Measurements from ENCODE around the gene COA1.

Gene COA1

GRCh38 chr7:43767311-43767710 is 38.0 kb upstream of the COA1 start:
- H3K4me2 ChIP-seq (ENCODE audit: low read length) = no peak overlapping the region
- no peaks in the 10 kb centered on the region for H3K9me3 ChIP-seq (ENCODE audit: control insufficient read depth, low read length)
- no peak overlapping the region for H3K4me3 ChIP-seq (ENCODE audit: low read depth, low read length)
- no peaks in the 10 kb centered on the region for H3K27me3 ChIP-seq (ENCODE audit: control insufficient read depth, insufficient read depth, low read length)
- peaks cover 36% of the 10 kb centered on the region for H3K79me2 ChIP-seq
- H3K4me1 ChIP-seq = peaks cover 14% of the 10 kb centered on the region
- no peak overlapping the region for H2AFZ ChIP-seq
- no peaks in the 10 kb centered on the region for H3K36me3 ChIP-seq (ENCODE audit: control insufficient read depth, insufficient read depth, low read length)
- TF ChIP-seq, protein P1, sequence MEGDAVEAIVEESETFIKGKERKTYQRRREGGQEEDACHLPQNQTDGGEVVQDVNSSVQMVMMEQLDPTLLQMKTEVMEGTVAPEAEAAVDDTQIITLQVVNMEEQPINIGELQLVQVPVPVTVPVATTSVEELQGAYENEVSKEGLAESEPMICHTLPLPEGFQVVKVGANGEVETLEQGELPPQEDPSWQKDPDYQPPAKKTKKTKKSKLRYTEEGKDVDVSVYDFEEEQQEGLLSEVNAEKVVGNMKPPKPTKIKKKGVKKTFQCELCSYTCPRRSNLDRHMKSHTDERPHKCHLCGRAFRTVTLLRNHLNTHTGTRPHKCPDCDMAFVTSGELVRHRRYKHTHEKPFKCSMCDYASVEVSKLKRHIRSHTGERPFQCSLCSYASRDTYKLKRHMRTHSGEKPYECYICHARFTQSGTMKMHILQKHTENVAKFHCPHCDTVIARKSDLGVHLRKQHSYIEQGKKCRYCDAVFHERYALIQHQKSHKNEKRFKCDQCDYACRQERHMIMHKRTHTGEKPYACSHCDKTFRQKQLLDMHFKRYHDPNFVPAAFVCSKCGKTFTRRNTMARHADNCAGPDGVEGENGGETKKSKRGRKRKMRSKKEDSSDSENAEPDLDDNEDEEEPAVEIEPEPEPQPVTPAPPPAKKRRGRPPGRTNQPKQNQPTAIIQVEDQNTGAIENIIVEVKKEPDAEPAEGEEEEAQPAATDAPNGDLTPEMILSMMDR (IDR thresholded peaks at IDR 0.05) = no peak
- no peak overlapping the region for H3K27ac ChIP-seq
- H3K9ac ChIP-seq = no peak overlapping the region

DNA sequence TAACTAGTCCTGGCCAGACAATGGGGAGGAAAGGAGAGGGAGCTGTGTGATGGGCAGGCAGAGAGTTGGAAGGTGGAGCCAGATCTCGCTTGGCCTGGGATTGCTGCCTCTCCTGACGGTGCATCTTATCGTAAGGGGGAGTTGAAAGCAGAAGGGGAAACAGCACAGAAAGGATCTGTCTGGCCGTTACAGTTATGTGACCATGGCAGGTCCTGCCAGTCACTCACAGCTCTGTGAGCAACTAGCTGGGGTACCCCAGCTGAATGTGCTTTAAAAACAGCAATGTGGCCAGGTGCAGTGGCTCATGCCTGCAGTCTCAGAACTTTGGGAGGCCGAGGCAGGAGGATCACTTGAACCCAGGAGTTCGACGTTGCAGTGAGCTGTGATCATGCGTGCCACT is 37.2 kb upstream of the COA1 start:
- Histone ChIP-seq H3K9me3 (ENCODE audit: control insufficient read depth, low read length) (no peaks in the 10 kb centered on the region), H2AFZ (no peak overlapping the region), H3K27ac (no peak overlapping the region), H3K79me2 (peaks cover 36% of the 10 kb centered on the region), H3K36me3 (ENCODE audit: control insufficient read depth, insufficient read depth, low read length) (no peaks in the 10 kb centered on the region), H3K4me1 (peaks cover 14% of the 10 kb centered on the region), H3K4me3 (ENCODE audit: low read depth, low read length) (no peak overlapping the region), H3K27me3 (ENCODE audit: control insufficient read depth, insufficient read depth, low read length) (no peaks in the 10 kb centered on the region), H3K4me2 (ENCODE audit: low read length) (no peak overlapping the region), H3K9ac (no peak overlapping the region)
- TF ChIP-seq, protein P1 (IDR thresholded peaks at IDR 0.05) = no peak

GRCh38 chr7:43764807-43765491 is 35.6 kb upstream of the COA1 start:
- Histone ChIP-seq H3K9ac (no peak overlapping the region), H2AFZ (peak overlapping the region; percentile 47), H3K4me1 (peaks cover 14% of the 10 kb centered on the region), H3K36me3 (ENCODE audit: control insufficient read depth, insufficient read depth, low read length) (no peaks in the 10 kb centered on the region), H3K79me2 (peaks cover 27% of the 10 kb centered on the region), H3K4me2 (ENCODE audit: low read length) (peak overlapping the region; percentile 58), H3K27me3 (ENCODE audit: control insufficient read depth, insufficient read depth, low read length) (no peaks in the 10 kb centered on the region), H3K9me3 (ENCODE audit: control insufficient read depth, low read length) (no peaks in the 10 kb centered on the region), H3K27ac (peak overlapping the region; percentile 22), H3K4me3 (ENCODE audit: low read depth, low read length) (peak overlapping the region; percentile 31)
- TF ChIP-seq, protein P1 (IDR thresholded peaks at IDR 0.05) = no peak

DNA sequence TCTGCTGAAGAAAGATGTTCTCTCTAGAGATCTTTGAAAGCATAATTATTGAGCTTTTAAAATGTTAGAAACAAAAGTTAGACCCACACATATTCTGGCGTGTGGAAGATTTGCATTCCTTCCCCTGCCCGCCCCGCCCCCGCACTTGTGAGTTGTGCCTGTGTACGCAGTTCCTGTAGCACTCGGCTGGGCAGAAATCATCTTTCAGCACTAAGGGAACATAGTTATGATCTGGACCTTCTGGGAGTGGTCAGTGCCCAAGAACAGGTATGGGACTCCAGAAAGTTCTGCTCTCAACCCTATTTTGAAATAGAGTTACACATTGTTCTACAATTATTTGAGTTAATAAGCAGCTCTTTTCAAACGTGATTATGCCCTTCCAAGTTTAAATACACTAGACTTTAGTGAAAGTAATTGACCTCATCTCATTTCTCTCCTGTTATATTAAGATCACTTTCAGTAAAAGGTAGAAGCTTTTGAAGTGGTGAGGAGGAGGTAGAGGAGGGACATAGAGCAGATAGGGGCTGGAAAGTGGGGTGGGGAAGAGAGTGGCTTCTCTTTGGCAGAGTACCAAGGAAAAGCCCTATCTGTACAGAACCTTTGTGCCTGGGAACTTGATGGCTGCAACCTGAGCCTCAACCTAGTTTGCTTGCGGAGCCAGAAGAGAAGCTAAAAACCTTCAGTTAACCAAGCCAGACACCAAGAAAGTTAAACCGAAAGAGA is 34.9 kb upstream of the COA1 start:
- TF ChIP-seq, protein P1 (IDR thresholded peaks at IDR 0.05) = no peak
- Histone ChIP-seq H3K79me2 (peaks cover 20% of the 10 kb centered on the region), H3K4me2 (ENCODE audit: low read length) (peak overlapping the region; percentile 58), H3K4me3 (ENCODE audit: low read depth, low read length) (peak overlapping the region; percentile 31), H3K9me3 (ENCODE audit: control insufficient read depth, low read length) (no peaks in the 10 kb centered on the region), H3K27ac (peak overlapping the region; percentile 22), H3K4me1 (peaks cover 14% of the 10 kb centered on the region), H3K9ac (no peak overlapping the region), H2AFZ (peak overlapping the region; percentile 47), H3K27me3 (ENCODE audit: control insufficient read depth, insufficient read depth, low read length) (no peaks in the 10 kb centered on the region), H3K36me3 (ENCODE audit: control insufficient read depth, insufficient read depth, low read length) (no peaks in the 10 kb centered on the region)

Data from parathyroid adenoma (tissue), 2 donors.